Neural cell (in vitro differentiated cells): ENCODE measurements around the gene P2RX6. TPM values are rescaled to one million over a fixed set of nuclear protein-coding genes. Genes with fewer than 3 reads are reported as not detected.

Experiments used
- H2AFZ ChIP-seq: fragments of 200-600, 300-800 bp; sonication (generic), shearing (Covaris generic); 2 replicates; pipeline ENCODE4 v1.6.0; 2014; ENCODE audit warnings: low read depth, mild to moderate bottlenecking, antibody characterized with exemption, low read length, moderate library complexity
- H3F3A ChIP-seq: fragments of 200-600 bp; shearing (Covaris generic); 2 replicates; pipeline ENCODE4 v1.6.1; 2016; ENCODE audit warnings: mild to moderate bottlenecking, moderate library complexity, mixed read lengths, antibody characterized with exemption, low read length; ENCODE audit not compliant: insufficient read depth, poor library complexity, severe bottlenecking
- H3K27ac ChIP-seq: fragments of 200-600, 300-800 bp; sonication (generic), shearing (Covaris generic); 2 replicates; pipeline ENCODE4 v1.5.1; 2014; ENCODE audit warnings: mild to moderate bottlenecking, low read length, moderate library complexity
- H3K27me3 ChIP-seq: fragments of 300-800, 200-600 bp; sonication (generic), shearing (Covaris generic); 2 replicates; pipeline ENCODE4 v1.6.0; 2014; ENCODE audit warnings: mild to moderate bottlenecking, low read depth, low read length, moderate library complexity; ENCODE audit not compliant: insufficient read depth
- H3K36me3 ChIP-seq: fragments of 300-800, 200-600 bp; sonication (generic), shearing (Covaris generic); 2 replicates; pipeline ENCODE4 v1.5.1; 2014; ENCODE audit warnings: mild to moderate bottlenecking, antibody characterized with exemption, low read length, moderate library complexity; ENCODE audit not compliant: insufficient read depth
- H3K4me2 ChIP-seq: fragments of 300-800, 200-600 bp; sonication (generic), shearing (Covaris generic); 2 replicates; pipeline ENCODE4 v1.6.0; 2014; ENCODE audit warnings: mild to moderate bottlenecking, low read length
- H3K4me3 ChIP-seq: fragments of 300-800, 200-600 bp; sonication (generic), shearing (Covaris generic); 2 replicates; pipeline ENCODE4 v1.5.1; 2014; ENCODE audit warnings: mild to moderate bottlenecking, low read length, moderate library complexity
- H3K79me2 ChIP-seq: fragments of 200-600 bp; shearing (Covaris generic); replicated peaks from 2 replicates; pipeline ENCODE4 v1.6.0; 2014; ENCODE audit warnings: mild to moderate bottlenecking, low read length, moderate library complexity; ENCODE audit not compliant: insufficient read depth
- H3K9ac ChIP-seq: fragments of 300-800, 200-600 bp; sonication (generic), shearing (Covaris generic); 2 replicates; pipeline ENCODE4 v1.6.1; 2016; ENCODE audit warnings: mild to moderate bottlenecking, low read length, mixed read lengths
- H3K9me2 ChIP-seq: fragments of 200-600 bp; shearing (Covaris generic); 2 replicates; pipeline ENCODE4 v1.6.1; 2016; ENCODE audit warnings: mild to moderate bottlenecking, low read length, mixed read lengths; ENCODE audit not compliant: insufficient read depth
- H3K9me3 ChIP-seq: fragments of 200-600, 300-800 bp; sonication (generic), shearing (Covaris generic); 2 replicates; pipeline ENCODE4 v1.6.1; 2016; ENCODE audit warnings: mild to moderate bottlenecking, mixed run types, low read length, moderate library complexity, mixed read lengths
- H4K20me1 ChIP-seq: fragments of 200-600 bp; shearing (Covaris generic); 2 replicates; pipeline ENCODE4 v1.6.1; 2016; ENCODE audit warnings: mild to moderate bottlenecking, mixed run types; ENCODE audit not compliant: insufficient read depth
- CTCF ChIP-seq: fragments of 450-650 bp; IDR thresholded peaks from 2 replicates; pipeline ENCODE4 v1.5.1; 2014; ENCODE audit warnings: antibody characterized with exemption, mild to moderate bottlenecking, moderate library complexity; ENCODE audit not compliant: poor library complexity, severe bottlenecking
- EP300 ChIP-seq: fragments of 450-650 bp; conservative IDR thresholded peaks from 2 replicates; pipeline ENCODE4 v1.6.1; 2014; ENCODE audit warnings: antibody characterized with exemption, mild to moderate bottlenecking, moderate library complexity; ENCODE audit not compliant: poor library complexity, severe bottlenecking
- EZH2 ChIP-seq: fragments of 200-600, 300-800 bp; shearing (Covaris generic), sonication (generic); IDR thresholded peaks from 2 replicates; pipeline ENCODE4 v1.6.1; 2014; ENCODE audit warnings: antibody characterized with exemption, low read length, borderline replicate concordance, mild to moderate bottlenecking; ENCODE audit not compliant: insufficient read depth, poor library complexity, severe bottlenecking
- MXI1 ChIP-seq: fragments of 450-650 bp; conservative IDR thresholded peaks from 2 replicates; pipeline ENCODE4 v1.6.1; 2014; ENCODE audit warnings: antibody characterized with exemption, mild to moderate bottlenecking; ENCODE audit not compliant: poor library complexity, severe bottlenecking
- POLR2AphosphoS5 ChIP-seq: IDR thresholded peaks from 2 replicates; pipeline ENCODE4 v1.6.1; 2012
- RAD21 ChIP-seq: fragments of 450-650 bp; conservative IDR thresholded peaks from 2 replicates; pipeline ENCODE4 v1.6.1; 2014; ENCODE audit warnings: antibody characterized with exemption, mild to moderate bottlenecking, moderate library complexity
- SMC3 ChIP-seq: fragments of 450-650 bp; conservative IDR thresholded peaks from 2 replicates; pipeline ENCODE4 v1.6.1; 2014; ENCODE audit warnings: antibody characterized with exemption, mild to moderate bottlenecking, moderate library complexity; ENCODE audit not compliant: poor library complexity
- TAF1 ChIP-seq: IDR thresholded peaks from 2 replicates; pipeline ENCODE4 v1.6.1; 2012; ENCODE audit warnings: low read depth
- polyA plus RNA-seq: library from polyadenylated mRNA; depleted of rRNA; stranded (reverse); fragments of >200 nt; gene quantifications from 2 replicates; pipeline ENCODE4 v1.2.3, GENCODE V29; 2014
- TF ChIP-seq, protein P1 (sequence below): IDR thresholded peaks from 2 replicates; pipeline ENCODE4 v1.6.1; 2012; ENCODE audit warnings: borderline replicate concordance

P2RX6 gene
- polyA plus RNA-seq, 1 donor from 2014 or later = 0.17 TPM

DNA sequence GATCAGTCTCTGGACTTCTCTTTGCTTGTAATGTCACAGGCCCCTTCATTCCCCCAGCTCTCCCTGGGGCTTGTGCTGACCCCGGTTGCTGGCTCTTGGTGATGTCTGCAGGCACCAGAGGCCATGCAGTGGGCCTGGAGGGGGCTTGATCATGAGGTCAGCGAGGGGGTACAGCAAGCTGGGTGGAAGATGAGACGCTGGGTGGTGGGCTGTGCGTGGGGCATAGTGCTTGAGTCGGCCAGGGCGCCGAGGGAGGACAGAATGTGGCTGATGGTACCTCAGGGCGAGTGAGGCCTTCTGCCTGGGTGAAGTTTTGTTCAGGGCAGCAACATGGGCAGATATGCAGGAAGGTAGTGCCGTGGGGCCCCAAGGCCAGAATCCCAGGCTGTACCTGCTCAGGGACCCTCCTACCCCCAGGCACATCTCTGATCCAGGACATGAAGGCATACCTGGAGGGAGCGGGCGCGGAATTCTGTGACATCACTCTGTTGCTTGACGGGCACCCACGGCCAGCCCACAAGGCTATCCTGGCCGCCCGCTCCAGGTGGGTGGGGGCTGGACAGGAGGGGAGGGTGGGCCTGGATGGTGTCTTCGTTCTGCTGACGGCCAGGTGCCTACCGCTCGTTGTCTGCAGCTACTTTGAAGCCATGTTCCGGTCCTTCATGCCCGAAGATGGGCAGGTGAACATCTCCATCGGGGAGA is 19.5 kb upstream of the P2RX6 start:
- Histone ChIP-seq H3K9ac (no peak overlapping the region), H3K9me2 (no peaks in the 10 kb centered on the region), H3K4me3 (no peak overlapping the region), H3K27me3 (no peaks in the 10 kb centered on the region), H3K79me2 (peaks cover 2% of the 10 kb centered on the region), H3K27ac (no peak overlapping the region), H4K20me1 (no peaks in the 10 kb centered on the region), H3K4me2 (no peak overlapping the region), H3K9me3 (no peaks in the 10 kb centered on the region), H3F3A (no peaks in the 10 kb centered on the region), H2AFZ (no peak overlapping the region), H3K36me3 (no peaks in the 10 kb centered on the region)
- TF ChIP-seq SMC3 (no peak), EP300 (no peak), EZH2 (no peak), TAF1 (no peak), CTCF (no peak), RAD21 (no peak), POLR2AphosphoS5 (no peak), MXI1 (no peak)
- TF ChIP-seq, protein P1, sequence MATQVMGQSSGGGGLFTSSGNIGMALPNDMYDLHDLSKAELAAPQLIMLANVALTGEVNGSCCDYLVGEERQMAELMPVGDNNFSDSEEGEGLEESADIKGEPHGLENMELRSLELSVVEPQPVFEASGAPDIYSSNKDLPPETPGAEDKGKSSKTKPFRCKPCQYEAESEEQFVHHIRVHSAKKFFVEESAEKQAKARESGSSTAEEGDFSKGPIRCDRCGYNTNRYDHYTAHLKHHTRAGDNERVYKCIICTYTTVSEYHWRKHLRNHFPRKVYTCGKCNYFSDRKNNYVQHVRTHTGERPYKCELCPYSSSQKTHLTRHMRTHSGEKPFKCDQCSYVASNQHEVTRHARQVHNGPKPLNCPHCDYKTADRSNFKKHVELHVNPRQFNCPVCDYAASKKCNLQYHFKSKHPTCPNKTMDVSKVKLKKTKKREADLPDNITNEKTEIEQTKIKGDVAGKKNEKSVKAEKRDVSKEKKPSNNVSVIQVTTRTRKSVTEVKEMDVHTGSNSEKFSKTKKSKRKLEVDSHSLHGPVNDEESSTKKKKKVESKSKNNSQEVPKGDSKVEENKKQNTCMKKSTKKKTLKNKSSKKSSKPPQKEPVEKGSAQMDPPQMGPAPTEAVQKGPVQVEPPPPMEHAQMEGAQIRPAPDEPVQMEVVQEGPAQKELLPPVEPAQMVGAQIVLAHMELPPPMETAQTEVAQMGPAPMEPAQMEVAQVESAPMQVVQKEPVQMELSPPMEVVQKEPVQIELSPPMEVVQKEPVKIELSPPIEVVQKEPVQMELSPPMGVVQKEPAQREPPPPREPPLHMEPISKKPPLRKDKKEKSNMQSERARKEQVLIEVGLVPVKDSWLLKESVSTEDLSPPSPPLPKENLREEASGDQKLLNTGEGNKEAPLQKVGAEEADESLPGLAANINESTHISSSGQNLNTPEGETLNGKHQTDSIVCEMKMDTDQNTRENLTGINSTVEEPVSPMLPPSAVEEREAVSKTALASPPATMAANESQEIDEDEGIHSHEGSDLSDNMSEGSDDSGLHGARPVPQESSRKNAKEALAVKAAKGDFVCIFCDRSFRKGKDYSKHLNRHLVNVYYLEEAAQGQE = no peak

GRCh38 chr22:20996031-20996410 is 18.9 kb upstream of the P2RX6 start:
- Histone ChIP-seq H4K20me1 (no peaks in the 10 kb centered on the region), H3K27ac (no peak overlapping the region)

More at GRCh38 chr22:20996031-20996410, 18.9 kb upstream of the P2RX6 start:
- H3K4me2 ChIP-seq = no peak overlapping the region
- no peaks in the 10 kb centered on the region for H3K9me2 ChIP-seq
- H3F3A ChIP-seq = no peaks in the 10 kb centered on the region
- H3K9me3 ChIP-seq = no peaks in the 10 kb centered on the region
- no peaks in the 10 kb centered on the region for H3K36me3 ChIP-seq
- H3K27me3 ChIP-seq = no peaks in the 10 kb centered on the region
- no peak overlapping the region for H2AFZ ChIP-seq
- TF ChIP-seq EP300 (no peak), EZH2 (no peak), MXI1 (no peak), TAF1 (no peak), RAD21 (no peak), POLR2AphosphoS5 (no peak), SMC3 (no peak), CTCF (no peak)
- TF ChIP-seq, protein P1 = no peak
- no peak overlapping the region for H3K9ac ChIP-seq
- H3K4me3 ChIP-seq = no peak overlapping the region
- peaks cover 3% of the 10 kb centered on the region for H3K79me2 ChIP-seq
